ENCODE measurements around the gene CYP27B1. TPM values are rescaled to one million over a fixed set of nuclear protein-coding genes. Genes with fewer than 3 reads are reported as not detected.

The CYP27B1 gene
- total RNA-seq, 2 experiments from 2014 or later, result 10.8 to 11.4 TPM

DNA sequence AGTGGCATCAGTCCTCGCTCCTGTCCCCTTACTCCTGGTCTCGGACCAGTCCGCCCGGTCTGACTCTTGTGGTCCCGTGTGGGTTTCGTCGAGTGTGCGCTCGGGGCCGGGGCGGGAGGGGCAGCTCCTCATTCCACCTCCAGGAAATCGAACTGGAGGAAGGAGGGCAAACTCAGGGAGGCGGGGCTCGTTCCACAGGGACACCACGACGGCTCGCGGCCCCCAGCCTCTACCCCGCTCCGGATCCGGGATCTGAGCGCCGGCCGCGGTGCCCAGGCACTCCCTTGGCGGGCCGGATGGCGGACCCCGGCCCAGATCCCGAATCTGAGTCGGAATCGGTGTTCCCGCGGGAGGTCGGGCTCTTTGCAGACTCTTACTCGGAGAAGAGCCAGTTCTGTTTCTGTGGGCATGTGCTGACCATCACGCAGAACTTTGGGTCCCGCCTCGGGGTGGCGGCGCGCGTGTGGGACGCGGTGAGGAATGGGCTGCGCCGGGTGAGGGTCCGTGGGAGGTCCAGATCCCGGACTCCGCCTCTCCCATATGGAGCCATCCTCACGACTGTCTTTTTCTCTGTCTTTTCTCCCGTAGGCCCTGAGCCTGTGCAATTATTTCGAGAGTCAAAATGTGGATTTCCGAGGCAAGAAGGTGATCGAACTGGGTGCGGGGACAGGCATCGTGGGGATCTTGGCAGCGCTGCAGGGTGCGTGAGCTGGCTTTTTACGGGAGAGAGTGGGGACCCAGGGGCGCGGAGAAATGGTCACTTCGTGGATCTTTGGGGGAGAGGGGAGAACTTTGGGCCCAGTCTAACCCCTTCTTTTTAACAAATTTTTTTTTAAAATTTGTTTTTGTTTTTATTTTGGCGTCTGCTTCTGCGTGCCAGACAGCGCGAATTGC lies 5.8 kb upstream of the CYP27B1 start, which contains the start of gene EEF1AKMT3:
TSS of gene EEF1AKMT3 (plus strand) at position 186 of the 894 bp plus-strand sequence. CDS start at position 297, 111 bp downstream.
- ChIA-PET CTCF (interaction anchor here (0.8 to 1.5 kb wide), 3 partner anchors 10 to 132 kb away, joined by 5 to 6 read pairs (median 6); partner anchors contain the start of gene TSFM), POLR2A (interaction anchor here (0.6 to 1.5 kb wide), 6 partner anchors 8 to 168 kb away, joined by 3 to 6 read pairs (median 4); partner anchors contain the start of gene ATP23)

DNA sequence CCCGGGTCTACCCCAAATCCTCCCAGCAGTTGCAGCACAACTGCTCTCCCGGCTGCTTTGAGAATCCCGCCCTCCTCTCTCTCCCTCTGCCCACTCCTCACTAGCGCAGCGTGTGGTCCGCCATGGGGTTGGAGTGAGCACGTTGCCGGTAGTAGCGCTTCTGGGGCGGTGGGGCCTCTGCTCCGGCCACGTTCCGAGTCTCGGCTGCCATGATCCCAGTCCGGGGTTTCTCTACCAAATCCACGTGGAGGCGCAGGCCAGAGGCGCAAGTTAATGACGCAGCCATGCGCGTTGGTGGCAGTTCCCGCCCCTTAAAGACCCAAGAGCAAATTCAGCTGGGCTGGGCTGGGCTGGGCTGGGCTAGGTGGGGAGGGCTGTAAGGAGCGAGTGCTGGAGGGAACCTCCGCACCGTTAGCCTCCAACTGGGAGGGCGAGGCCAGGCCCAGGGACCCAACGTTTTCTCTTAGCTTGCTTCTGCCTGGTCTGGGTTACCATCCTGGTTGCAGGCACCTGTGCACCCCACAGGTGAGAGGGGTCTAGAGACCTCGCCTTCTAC lies 5.1 kb upstream of the CYP27B1 start, which contains the start of gene METTL1:
TSS of gene METTL1 (minus strand) at position 233 of the 556 bp plus-strand sequence. CDS start at position 211, 22 bp downstream.
- ChIA-PET POLR2A (interaction anchor here (0.6 to 1.5 kb wide), 6 partner anchors 9 to 169 kb away, joined by 3 to 6 read pairs (median 4); partner anchors contain the start of gene ATP23), CTCF (interaction anchor here (0.8 to 1.5 kb wide), 3 partner anchors 11 to 133 kb away, joined by 5 to 6 read pairs (median 6); partner anchors contain the start of gene TSFM)

DNA sequence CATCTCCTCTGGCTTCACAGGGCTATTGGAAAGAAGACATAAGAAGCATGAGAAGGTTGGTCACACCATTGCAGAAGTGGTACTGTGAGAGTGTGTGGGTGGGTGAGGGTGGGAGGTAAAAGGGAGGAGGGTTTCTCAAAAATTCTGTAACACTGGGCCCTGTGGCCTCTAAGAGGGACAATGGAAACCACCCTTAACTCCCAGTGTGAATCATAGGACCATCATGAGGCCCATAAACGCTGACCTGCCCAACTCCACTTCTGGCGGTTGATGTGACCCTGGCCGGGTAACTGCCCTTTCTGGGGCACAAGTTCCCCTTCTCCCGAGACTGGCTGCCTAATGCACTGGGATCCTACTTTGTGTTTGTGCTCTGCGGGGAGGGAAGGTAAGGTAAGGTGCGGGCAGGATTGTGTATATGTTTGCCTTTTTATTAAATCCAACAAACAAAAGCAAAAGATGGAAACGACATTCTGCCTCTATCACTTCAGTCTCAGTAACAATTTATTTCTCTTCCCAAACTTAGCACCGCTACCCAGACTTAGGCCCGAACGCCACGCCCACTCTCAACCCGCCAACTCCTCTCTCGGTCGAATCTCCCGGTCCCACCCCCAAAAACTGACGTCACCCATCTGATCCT lies 4.5 kb upstream of the CYP27B1 start:
- POLR2A ChIA-PET, result interaction anchor here (0.7 to 1.0 kb wide), 3 partner anchors 10 to 141 kb away, joined by 3 to 6 read pairs (median 3); no protein-coding TSS in a partner anchor
- CTCF ChIA-PET, result interaction anchor here (0.8 to 1.6 kb wide), 4 partner anchors 12 to 134 kb away, joined by 4 to 6 read pairs (median 6); partner anchors contain the start of gene TSFM

DNA sequence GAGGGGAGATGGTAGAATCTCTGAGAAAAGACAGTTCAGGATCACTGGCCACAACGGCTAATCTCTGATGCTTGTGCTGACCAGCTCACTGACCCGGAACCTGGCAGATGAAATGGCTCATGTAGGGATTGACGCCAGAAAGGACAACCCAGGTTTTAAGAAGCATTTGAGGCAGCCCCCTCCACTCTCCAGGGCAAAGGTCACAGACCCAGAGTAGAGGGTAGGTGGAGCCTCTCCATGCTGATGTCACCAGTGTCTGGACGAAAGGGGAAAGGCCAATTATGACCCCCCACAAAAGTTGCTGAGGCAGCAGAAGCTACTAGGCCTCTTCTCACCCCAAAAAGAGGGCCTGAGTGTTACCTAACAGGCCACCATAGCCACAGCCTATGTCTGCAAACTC lies 3.9 kb upstream of the CYP27B1 start:
- ChIA-PET CTCF (interaction anchor here (1.6 kb wide), 1 partner anchor 14 kb away, joined by 4 read pairs; no protein-coding TSS in a partner anchor), POLR2A (no interaction called here)

DNA sequence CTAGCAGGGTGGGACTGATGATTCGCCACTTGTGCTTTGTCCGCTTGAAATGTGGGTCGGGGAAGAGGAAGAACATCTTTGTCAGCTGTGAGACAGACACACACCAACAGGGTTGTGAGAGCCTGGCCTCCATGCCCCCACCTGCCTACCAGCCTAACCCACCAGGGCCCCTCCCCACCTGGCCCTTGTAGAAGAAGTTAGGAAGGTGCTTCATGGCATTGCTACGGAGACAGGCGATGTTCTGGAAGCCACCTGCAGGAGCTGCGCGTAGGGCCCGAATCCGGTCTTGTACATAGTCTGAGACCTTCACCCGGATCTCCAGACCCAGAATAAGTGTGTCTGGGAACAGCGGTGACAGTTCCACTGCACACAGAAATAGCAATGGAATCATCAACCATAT lies 2.7 kb upstream of the CYP27B1 start:
- CTCF ChIA-PET, result interaction anchor here (2.5 to 4.0 kb wide), 2 partner anchors 10 to 13 kb away, joined by 10 to 28 read pairs; no protein-coding TSS in a partner anchor
- POLR2A ChIA-PET, result no interaction called here

GRCh38 chr12:57767876-57768275 lies 998 bp upstream of the CYP27B1 start:
- CTCF ChIA-PET, result interaction anchor here (2.5 to 4.0 kb wide), 2 partner anchors 9 to 11 kb away, joined by 10 to 28 read pairs; no protein-coding TSS in a partner anchor
- POLR2A ChIA-PET, result no interaction called here

GRCh38 chr12:57767305-57767698 lies 424 bp upstream of the CYP27B1 start:
- POLR2A ChIA-PET, result interaction anchor here (1.8 kb wide), 1 partner anchor 11 kb away, joined by 6 read pairs; no protein-coding TSS in a partner anchor
- CTCF ChIA-PET, result interaction anchor here (0.6 to 4.0 kb wide), 3 partner anchors 8 to 647 kb away, joined by 3 to 28 read pairs (median 10); no protein-coding TSS in a partner anchor

- ChIA-PET POLR2A (interaction anchor here (1.8 kb wide), 1 partner anchor 9 kb away, joined by 6 read pairs; no protein-coding TSS in a partner anchor), CTCF (interaction anchor here (0.9 to 4.0 kb wide), 3 partner anchors 9 to 17 kb away, joined by 3 to 28 read pairs (median 11); partner anchors contain the start of gene TSFM)
These were observed 997 bp downstream of the CYP27B1 start for GRCh38 chr12:57765698-57766463.

GRCh38 chr12:57765003-57765697 lies 1.7 kb downstream of the CYP27B1 start:
- POLR2A ChIA-PET, result interaction anchor here (1.8 kb wide), 1 partner anchor 9 kb away, joined by 6 read pairs; no protein-coding TSS in a partner anchor
- CTCF ChIA-PET, result interaction anchor here (0.9 to 2.9 kb wide), 4 partner anchors 9 to 18 kb away, joined by 3 to 11 read pairs (median 6); partner anchors contain the start of genes MARCHF9 and TSFM

DNA sequence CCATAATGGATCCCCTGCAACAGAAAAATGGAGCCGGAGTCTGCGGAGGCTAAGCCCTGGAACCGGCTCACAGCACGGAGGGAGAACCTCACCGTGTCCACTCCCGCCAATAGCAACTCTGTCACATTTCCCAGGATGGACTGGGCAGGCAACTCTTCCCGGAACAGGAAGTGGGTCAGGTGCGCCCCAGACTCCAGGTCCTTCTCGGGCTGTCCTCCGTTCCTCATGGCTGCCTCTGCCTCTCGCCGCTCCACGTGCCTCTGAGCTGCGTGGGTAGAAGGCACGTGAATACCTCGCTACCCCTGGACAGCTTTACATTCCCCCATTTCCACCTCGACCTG lies 2.2 kb downstream of the CYP27B1 start:
- ChIA-PET CTCF (interaction anchor here (1.0 to 2.9 kb wide), 3 partner anchors 8 to 12 kb away, joined by 3 to 11 read pairs (median 10); partner anchors contain the start of gene MARCHF9), POLR2A (no interaction called here)

- ChIA-PET POLR2A (no interaction called here), CTCF (interaction anchor here (1.0 to 2.9 kb wide), 3 partner anchors 8 to 13 kb away, joined by 3 to 11 read pairs (median 10); partner anchors contain the start of gene MARCHF9)
These were observed 2.8 kb downstream of the CYP27B1 start for GRCh38 chr12:57763881-57764661.

- ChIA-PET CTCF (interaction anchor here (0.7 kb wide), 1 partner anchor 21 kb away, joined by 3 read pairs; the partner anchor contains the start of gene TSFM), POLR2A (no interaction called here)
These were observed 4.4 kb downstream of the CYP27B1 start for GRCh38 chr12:57762463-57762862.

DNA sequence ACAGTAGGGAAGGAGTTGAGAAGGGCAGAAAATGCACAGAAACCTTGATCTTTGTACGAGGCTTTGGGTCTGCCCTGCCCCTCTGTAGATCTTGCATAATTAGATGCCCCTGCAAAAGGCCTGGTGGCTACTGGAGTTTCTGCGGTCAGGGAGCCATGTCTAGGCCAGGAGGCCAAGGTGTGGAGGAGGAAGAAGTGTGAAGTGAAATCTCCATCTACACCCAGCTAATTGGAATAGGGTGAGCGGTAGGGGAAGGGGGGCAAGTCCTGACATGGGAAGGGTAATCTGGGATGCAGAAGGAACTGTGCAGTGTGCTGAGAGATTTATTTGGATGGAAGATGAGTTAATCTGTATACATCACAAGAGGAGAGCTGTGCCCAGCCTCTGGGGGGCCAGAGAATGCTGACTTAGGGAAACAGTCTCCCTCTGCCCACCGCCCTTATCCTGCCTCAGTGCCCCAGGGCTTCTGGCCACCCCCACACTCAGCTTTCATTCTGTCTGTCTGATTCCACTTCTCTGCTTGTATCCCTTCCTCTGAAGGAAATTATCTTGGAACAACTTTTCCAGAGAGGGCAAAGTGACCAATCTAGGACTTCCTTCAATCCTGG lies 5.4 kb downstream of the CYP27B1 start:
- POLR2A ChIA-PET, result no interaction called here
- CTCF ChIA-PET, result interaction anchor here (0.5 kb wide), 1 partner anchor 63 kb away, joined by 3 read pairs; no protein-coding TSS in a partner anchor

DNA sequence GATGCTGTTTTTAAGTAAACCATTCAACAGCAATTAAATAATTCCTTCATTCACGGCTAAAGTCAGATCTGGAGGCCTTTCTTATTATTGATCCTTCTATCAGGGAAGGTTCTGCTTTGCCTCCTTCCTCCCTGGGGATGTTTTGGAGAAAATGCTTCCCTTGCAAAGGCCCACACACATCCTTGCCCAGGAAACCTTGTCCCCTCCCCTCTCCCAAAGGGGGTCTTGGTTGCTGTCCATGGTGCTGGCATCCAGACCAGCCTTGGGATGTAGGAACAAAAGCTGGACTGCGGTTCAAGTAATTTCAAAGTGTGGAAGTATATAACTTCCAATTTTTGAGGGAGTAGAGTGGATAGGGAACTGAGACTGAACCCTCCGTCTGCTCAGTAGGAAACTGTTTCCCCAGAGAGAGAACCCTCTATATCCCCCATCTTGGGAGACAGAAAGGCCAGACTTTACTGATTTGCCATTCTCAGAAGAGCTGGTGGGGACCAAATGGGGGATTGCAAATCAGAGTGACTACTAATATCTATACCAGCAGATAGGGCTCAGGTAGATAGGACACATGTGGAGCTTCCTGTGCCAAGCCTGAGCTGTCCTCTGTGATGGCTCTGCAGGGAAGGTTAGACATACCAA lies 6.4 kb downstream of the CYP27B1 start:
- ChIA-PET POLR2A (no interaction called here), CTCF (interaction anchor here (1.5 to 2.2 kb wide), 3 partner anchors 8 to 23 kb away, joined by 3 to 10 read pairs (median 9); no protein-coding TSS in a partner anchor)

GRCh38 chr12:57759360-57759980 lies 7.4 kb downstream of the CYP27B1 start:
- ChIA-PET CTCF (interaction anchor here (0.6 to 2.2 kb wide), 7 partner anchors 9 to 30 kb away, joined by 3 to 10 read pairs (median 3); partner anchors contain the start of gene TSPAN31), POLR2A (interaction anchor here (0.6 kb wide), 1 partner anchor 172 kb away, joined by 6 read pairs; no protein-coding TSS in a partner anchor)
